ENCODE measurements around the gene ACSS1.

ACSS1 gene

DNA sequence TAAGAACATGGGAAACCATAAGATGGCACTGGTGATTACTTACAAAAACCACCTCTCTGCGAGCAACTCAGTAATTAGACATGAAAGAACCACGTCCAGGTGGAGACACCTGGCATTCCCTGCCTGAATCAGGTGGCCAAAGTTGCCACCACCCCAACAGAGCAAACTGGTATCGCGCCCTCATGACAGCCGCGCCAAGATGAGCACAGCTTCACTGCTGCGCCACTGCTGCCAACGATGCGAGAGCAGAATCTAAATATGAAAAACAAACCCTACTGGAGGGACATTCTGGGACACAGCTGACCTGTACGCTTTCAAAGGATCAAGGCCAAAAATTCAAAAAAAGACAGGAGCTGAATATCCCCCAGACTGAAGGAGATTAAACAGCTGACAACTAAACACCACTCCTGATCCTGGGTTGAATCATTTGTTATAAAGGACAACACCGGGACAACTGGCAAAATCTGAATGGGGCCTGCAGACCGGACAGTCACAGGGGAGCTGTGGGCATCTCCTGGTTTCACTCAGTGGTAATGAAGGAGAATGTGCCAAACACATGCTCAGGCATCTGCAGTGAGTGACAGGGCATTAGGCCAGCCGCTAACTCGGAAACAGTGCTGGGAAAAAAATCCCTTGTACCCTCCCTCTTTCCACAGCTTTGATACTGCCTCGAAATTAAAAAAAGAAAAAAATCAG, 91.5 kb downstream of the ACSS1 start:
- no peak overlapping the region for H3K4me3 ChIP-seq (replicated peaks in 1 of 2; ENCODE audit: low read depth in 2 of 2, low read length in 2 of 2)
- no peak for TF ChIP-seq CTCF (IDR thresholded peaks at IDR 0.05; ENCODE audit: low read depth, low read length)
- no peak for DNase-seq (ENCODE audit: low read depth in 2 of 2)

- no peak for DNase-seq (ENCODE audit: low read depth in 2 of 2)
- no peak overlapping the region for H3K4me3 ChIP-seq (replicated peaks in 1 of 2; ENCODE audit: low read depth in 2 of 2, low read length in 2 of 2)
- no peak for TF ChIP-seq CTCF (IDR thresholded peaks at IDR 0.05; ENCODE audit: low read depth, low read length)
Measured at GRCh38 chr20:24965065-24965919, 92.6 kb downstream of the ACSS1 start.

DNA sequence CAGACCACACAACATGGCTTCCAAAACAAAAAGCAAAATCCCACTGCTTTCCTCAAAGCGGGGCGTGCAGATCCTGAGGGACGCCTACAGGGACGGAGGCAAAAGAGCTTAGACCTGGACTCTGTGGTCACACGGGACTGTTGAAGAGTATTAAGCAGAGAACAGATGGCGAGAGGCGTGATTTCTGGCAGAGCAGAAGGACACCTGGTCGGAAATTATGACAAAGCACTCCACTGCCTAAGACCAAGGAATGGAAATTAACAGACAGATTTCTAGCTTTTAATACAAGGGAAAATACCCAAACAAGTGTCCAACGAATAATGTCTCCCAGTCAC, 93.5 kb downstream of the ACSS1 start:
- H3K4me3 ChIP-seq (replicated peaks in 1 of 2; ENCODE audit: low read depth in 2 of 2, low read length in 2 of 2): no peak overlapping the region
- DNase-seq (ENCODE audit: low read depth in 2 of 2): no peak
- TF ChIP-seq CTCF (IDR thresholded peaks at IDR 0.05; ENCODE audit: low read depth, low read length): no peak

DNA sequence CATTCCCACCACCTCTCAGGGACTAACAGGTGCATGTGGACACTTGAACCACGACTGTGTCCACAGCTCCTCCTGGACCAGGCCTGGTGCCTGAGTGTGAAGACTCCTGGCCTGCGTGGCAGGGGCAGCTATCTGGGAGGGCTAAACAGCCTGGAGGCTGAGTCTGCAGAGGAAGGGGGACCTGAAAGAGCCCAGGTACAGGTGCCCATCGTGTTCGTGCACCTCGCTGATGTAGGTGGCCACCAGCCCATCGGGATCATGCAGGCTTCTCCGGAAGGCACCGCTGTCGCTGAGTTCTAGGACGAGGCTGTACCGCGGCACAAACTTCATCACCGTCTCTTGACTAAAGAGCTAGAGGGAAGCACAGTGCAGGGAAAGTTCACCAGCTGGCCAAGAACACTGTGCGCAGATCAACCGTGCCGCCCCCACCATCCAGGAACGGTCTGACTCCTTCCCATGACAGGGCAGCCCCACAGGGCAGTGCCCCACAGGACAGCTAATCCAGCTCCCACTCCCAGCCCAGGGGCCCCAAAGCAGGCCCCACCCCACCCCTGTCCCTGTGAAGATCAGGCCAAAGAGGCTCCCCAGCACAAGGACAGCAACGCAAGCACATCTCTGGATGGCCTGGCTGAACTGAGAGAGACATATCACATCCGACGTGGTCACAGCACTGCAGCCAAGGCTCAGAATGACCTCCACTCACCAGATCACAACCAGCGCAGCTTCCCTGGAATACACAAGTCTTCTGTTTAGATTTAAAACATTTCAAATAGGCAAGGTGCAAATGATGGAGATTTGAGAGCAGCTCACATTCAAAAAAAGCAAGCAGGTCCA, 94.0 kb downstream of the ACSS1 start:
- TF ChIP-seq CTCF (IDR thresholded peaks at IDR 0.05; ENCODE audit: low read depth, low read length): no peak
- no peak for DNase-seq (ENCODE audit: low read depth in 2 of 2)
- H3K4me3 ChIP-seq (replicated peaks in 1 of 2; ENCODE audit: low read depth in 2 of 2, low read length in 2 of 2): no peak overlapping the region

DNA sequence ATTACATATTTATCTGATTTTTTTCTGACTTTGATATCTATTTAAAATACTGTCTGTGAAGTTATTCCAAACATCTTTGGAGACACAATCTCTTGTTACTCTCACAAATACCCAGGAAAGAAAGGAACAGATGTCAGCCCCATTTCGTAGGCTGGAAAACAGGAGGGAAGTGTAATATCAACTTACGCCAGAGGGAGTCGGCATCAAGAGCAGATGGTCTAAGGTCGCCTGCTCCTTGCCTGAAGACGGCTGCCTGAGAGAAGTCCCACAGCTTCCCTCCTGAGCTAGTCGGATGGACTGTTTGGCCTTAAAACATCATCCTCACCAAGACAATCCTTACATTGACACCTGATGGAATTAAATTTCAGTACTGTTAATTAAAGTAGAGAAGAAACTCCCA, 95.4 kb downstream of the ACSS1 start:
- no peak overlapping the region for H3K4me3 ChIP-seq (replicated peaks in 1 of 2; ENCODE audit: low read depth in 2 of 2, low read length in 2 of 2)
- DNase-seq (ENCODE audit: low read depth in 2 of 2): no peak
- TF ChIP-seq CTCF (IDR thresholded peaks at IDR 0.05; ENCODE audit: low read depth, low read length): no peak

- TF ChIP-seq CTCF (IDR thresholded peaks at IDR 0.05; ENCODE audit: low read depth, low read length): no peak
- no peak overlapping the region for H3K4me3 ChIP-seq (replicated peaks in 1 of 2; ENCODE audit: low read depth in 2 of 2, low read length in 2 of 2)
- DNase-seq (ENCODE audit: low read depth in 2 of 2): no peak
Measured at GRCh38 chr20:24962182-24962492, 95.8 kb downstream of the ACSS1 start.

Data from cardiac fibroblast (primary cell).